Stimulated activated CD4-positive, alpha-beta T cell treated with anti-CD3 and anti-CD28 coated beads, Interleukin-2, amount 100 ng/mL, for 48 hours (primary cell): Measurements from ENCODE around the gene STK24.
"Not testable (repeated sequence)": the region's sequence is repeated elsewhere in the genome, so short reads cannot be mapped to it uniquely, and the experiment has no call there.

Experiments used
- DNase-seq, 2 donors: peaks; one replicate each; pipeline ENCODE4 v3.0.0-alpha.2; 2020

STK24 gene

GRCh38 chr13:98428256-98428966 is 148.5 kb downstream of the STK24 start:
- DNase-seq, result no peak

GRCh38 chr13:98427331-98427995 is 149.4 kb downstream of the STK24 start:
- no peak for DNase-seq

GRCh38 chr13:98423417-98423816 is 153.5 kb downstream of the STK24 start:
- no peak for DNase-seq

- DNase-seq, result no peak
Measured at GRCh38 chr13:98422046-98422445, 154.9 kb downstream of the STK24 start.

- no peak for DNase-seq
Measured at GRCh38 chr13:98420554-98421175, 156.2 kb downstream of the STK24 start.

- no peak for DNase-seq
Measured at GRCh38 chr13:98419786-98420553, 156.9 kb downstream of the STK24 start.

- DNase-seq, result no peak
Measured at GRCh38 chr13:98416408-98416807, 160.5 kb downstream of the STK24 start.

- DNase-seq, result no peak
Measured at GRCh38 chr13:98415326-98416070, 161.4 kb downstream of the STK24 start.

GRCh38 chr13:98413796-98414195 is 163.1 kb downstream of the STK24 start:
- DNase-seq, result no peak

- DNase-seq, result not testable (repeated sequence)
Measured at GRCh38 chr13:98413278-98413677, 163.6 kb downstream of the STK24 start.

- DNase-seq, result no peak
Measured at GRCh38 chr13:98411617-98412265, 165.2 kb downstream of the STK24 start.

- no peak for DNase-seq
Measured at GRCh38 chr13:98411013-98411412, 165.9 kb downstream of the STK24 start.

GRCh38 chr13:98410612-98411011 is 166.3 kb downstream of the STK24 start:
- no peak for DNase-seq

GRCh38 chr13:98409281-98409680 is 167.6 kb downstream of the STK24 start:
- no peak for DNase-seq

- no peak for DNase-seq
Measured at GRCh38 chr13:98407575-98407974, 169.3 kb downstream of the STK24 start.

- no peak for DNase-seq
Measured at GRCh38 chr13:98406971-98407370, 169.9 kb downstream of the STK24 start.

- DNase-seq, result no peak
Measured at GRCh38 chr13:98406427-98406826, 170.5 kb downstream of the STK24 start.

- no peak for DNase-seq
Measured at GRCh38 chr13:98405690-98406344, 171.1 kb downstream of the STK24 start.

GRCh38 chr13:98405107-98405571 is 171.8 kb downstream of the STK24 start:
- no peak for DNase-seq

GRCh38 chr13:98403076-98403475 is 173.8 kb downstream of the STK24 start:
- DNase-seq, result no peak

- DNase-seq, result no peak
Measured at GRCh38 chr13:98401934-98402333, 175.0 kb downstream of the STK24 start.
